SW480 (cell line): ENCODE data around the gene ABL2.

Experiments
- DNase-seq: peaks from one replicate; pipeline ENCODE4 v3.0.0-alpha.2; 2016; ENCODE audit warnings: low spot score

Gene ABL2

GRCh38 chr1:179092896-179093461, 136.5 kb downstream of the ABL2 start:
- no peak for DNase-seq

- DNase-seq, result no peak
Measured at GRCh38 chr1:179091691-179092165, 137.7 kb downstream of the ABL2 start.

GRCh38 chr1:179090923-179091322, 138.6 kb downstream of the ABL2 start:
- no peak for DNase-seq

- DNase-seq, result no peak
Measured at GRCh38 chr1:179090522-179090921, 139.0 kb downstream of the ABL2 start.

- no peak for DNase-seq
Measured at GRCh38 chr1:179089827-179090482, 139.5 kb downstream of the ABL2 start.

- no peak for DNase-seq
Measured at GRCh38 chr1:179087665-179088064, 141.8 kb downstream of the ABL2 start.

GRCh38 chr1:179083533-179083932, 145.9 kb downstream of the ABL2 start:
- no peak for DNase-seq

GRCh38 chr1:179082999-179083335, 146.5 kb downstream of the ABL2 start:
- peak; percentile 5 for DNase-seq

GRCh38 chr1:179082333-179082998, 147.0 kb downstream of the ABL2 start:
- peak; percentile 37 for DNase-seq

- peak; percentile 84 for DNase-seq
Measured at GRCh38 chr1:179081687-179082332, 147.7 kb downstream of the ABL2 start, which contains the start of gene TOR3A. TSS of gene TOR3A (plus strand) at chr1:179082070. CDS start at chr1:179082129, 59 bp downstream.

- no peak for DNase-seq
Measured at GRCh38 chr1:179080866-179081686, 148.4 kb downstream of the ABL2 start.

- DNase-seq, result peak; percentile 68
Measured at GRCh38 chr1:179079113-179079761, 150.2 kb downstream of the ABL2 start.

GRCh38 chr1:179077396-179077795, 152.1 kb downstream of the ABL2 start:
- no peak for DNase-seq

- DNase-seq, result no peak
Measured at GRCh38 chr1:179066471-179066870, 163.0 kb downstream of the ABL2 start.

GRCh38 chr1:179061360-179062282, 167.9 kb downstream of the ABL2 start:
- no peak for DNase-seq

- no peak for DNase-seq
Measured at GRCh38 chr1:179058487-179059483, 170.7 kb downstream of the ABL2 start.

- DNase-seq, result no peak
Measured at GRCh38 chr1:179055937-179056336, 173.5 kb downstream of the ABL2 start.

- DNase-seq, result no peak
Measured at GRCh38 chr1:179053486-179053885, 176.0 kb downstream of the ABL2 start.

- DNase-seq, result no peak
Measured at GRCh38 chr1:179052776-179053175, 176.7 kb downstream of the ABL2 start.
